ENCODE results near the gene PEA15. TPM values are rescaled to one million over a fixed set of nuclear protein-coding genes. Genes with fewer than 3 reads are reported as not detected.

PEA15 gene
- total and polyA plus RNA-seq, 9 of the 15 experiments (the other 6 are each of a cell fraction or from before 2014, with no cell fraction given): 8.2 to 175 (median 35.4) TPM

- ATAC-seq: peak; percentile 92
- H3K4me2 ChIP-seq (ENCODE audit: insufficient read depth, low read length): no peak overlapping the region
- POLR2A ChIA-PET: interaction anchor here (0.7 kb wide), 1 partner anchor 107 kb away, joined by 3 read pairs; no protein-coding TSS in a partner anchor
- peak; percentile 73 for FAIRE-seq
- in situ Hi-C loops (cut with MboI) (no loop called here), intact Hi-C loops (cut with micrococcal nuclease) (loop anchor here (2.0 to 5.0 kb wide), 2 partner anchors 115 to 215 kb away; no protein-coding TSS in a partner anchor)
- H3K9me3 ChIP-seq (replicated peaks; ENCODE audit: control insufficient read depth, insufficient read depth, low read depth, low read length): no peaks in the 10 kb centered on the region
- H3K9ac ChIP-seq (ENCODE audit: insufficient read depth in 1 of 2, low read depth in 2 of 2, low read length in 2 of 2): no peak overlapping the region
- peaks cover 9 to 34% of the 10 kb centered on the region in 2 experiments; a peak in 4 of 5 replicates for H3K27me3 ChIP-seq (ENCODE audit: control insufficient read depth in 2 of 2, insufficient read depth in 2 of 2, low read length in 2 of 2)
- BruUV-seq (replicated peaks): no TSS peak
- 2% methylated on average over 6 of the region's 6 CpGs for WGBS (ENCODE audit: insufficient coverage, low coverage, missing lambda C conversion rate)
- H3K4me3 ChIP-seq: no peak overlapping the region
- H4K20me1 ChIP-seq (replicated peaks; ENCODE audit: control insufficient read depth, insufficient read depth, low read length): no peaks in the 10 kb centered on the region
- no peaks in the 10 kb centered on the region for H3K79me2 ChIP-seq (ENCODE audit: control insufficient read depth, insufficient read depth, low read length)
- H2AFZ ChIP-seq (ENCODE audit: low read depth, low read length): no peak overlapping the region
- peaks cover 0 to 9% of the 10 kb centered on the region in 2 experiments; a peak in 3 of 5 replicates for H3K4me1 ChIP-seq (replicated peaks in 1 of 2; ENCODE audit: control insufficient read depth in 2 of 2, insufficient read depth in 2 of 2, low read length in 2 of 2)
- H3K9me1 ChIP-seq (ENCODE audit: control insufficient read depth, insufficient read depth, low read length): no peaks in the 10 kb centered on the region
- no peaks in the 10 kb centered on the region for H3K36me3 ChIP-seq (ENCODE audit: control insufficient read depth, insufficient read depth, low read length)
- DNase-seq (ENCODE audit: extremely low read depth in 1 of 4, low spot score in 3 of 4): peak in 3 of 4 experiments; percentile 24 to 45 (median 33)
- H3K27ac ChIP-seq (ENCODE audit: extremely low read depth, low read depth, low read length): no peak overlapping the region
- CTCF ChIA-PET (ENCODE audit: low intra/inter-chr PET ratio): interaction anchor here (0.7 to 1.0 kb wide), 2 partner anchors 214 to 215 kb away, joined by 3 to 4 read pairs; no protein-coding TSS in a partner anchor
- TF ChIP-seq STAG1 (CRISPR knock-in tag; IDR thresholded peaks at IDR 0.05; ENCODE audit: borderline replicate concordance): peak; percentile 30; the same call in 1 of the 2 replicates
- TF ChIP-seq ZNF146 (CRISPR knock-in tag; IDR thresholded peaks at IDR 0.05; ENCODE audit: unreplicated experiment): no peak
- no peak for TF ChIP-seq ZNF766 (CRISPR knock-in tag; conservative IDR thresholded peaks at IDR 0.05)
- TF ChIP-seq RAD21 (CRISPR knock-in tag; conservative IDR thresholded peaks at IDR 0.05 in 1 of 2, IDR thresholded peaks at IDR 0.05 in 1 of 2): peak; percentile 14 to 62; a peak in 2 of 4 replicates
- TF ChIP-seq SAFB (IDR thresholded peaks at IDR 0.05; ENCODE audit: borderline replicate concordance, low read depth, low read length): no peak
- peak; percentile 55 to 89 (median 68) for TF ChIP-seq CTCF (IDR thresholded peaks at IDR 0.05 in 2 of 3, conservative IDR thresholded peaks at IDR 0.05 in 1 of 3; ENCODE audit: insufficient read depth in 2 of 3, low read depth in 1 of 3, low read length in 3 of 3)
- TF ChIP-seq CEBPB (tag; IDR thresholded peaks at IDR 0.05): peak; percentile 39; the same call in 1 of the 2 replicates
- TF ChIP-seq CBFA2T2 (conservative IDR thresholded peaks at IDR 0.05): no peak
- peak in 1 of 2 experiments; percentile 46; a peak in 1 of 4 replicates for TF ChIP-seq MAZ (CRISPR knock-in tag; conservative IDR thresholded peaks at IDR 0.05 in 1 of 2, IDR thresholded peaks at IDR 0.05 in 1 of 2)
- no peak for TF ChIP-seq MAFG (tag; conservative IDR thresholded peaks at IDR 0.05)
- peak; percentile 18; the same call in 1 of the 2 replicates for TF ChIP-seq TFAP4 (CRISPR knock-in tag; IDR thresholded peaks at IDR 0.05; ENCODE audit: borderline replicate concordance)
Observed at GRCh38 chr1:160161965-160162705, 43.0 kb upstream of the PEA15 start.
